Ureter (tissue), 1 donor: Measurements from ENCODE around the gene MRPS18A. TPM values are rescaled to one million over a fixed set of nuclear protein-coding genes. Genes with fewer than 3 reads are reported as not detected.
"Not testable (repeated sequence)": the region's sequence is repeated elsewhere in the genome, so short reads cannot be mapped to it uniquely, and the experiment has no call there.

Experiments
- DNase-seq: peaks from one replicate; pipeline ENCODE4 v3.0.0-alpha.2; 2020; ENCODE audit warnings: low spot score
- total RNA-seq: library from RNA; stranded (reverse); gene quantifications from one replicate; pipeline ENCODE4 v1.2.4, GENCODE V29; 2023
- donor health status: DM: yes; HTN: yes; CAD: no.

The MRPS18A gene
- total RNA-seq, 1 donor from 2014 or later = 41.8 TPM

- no peak for DNase-seq
These were observed 16.4 kb downstream of the MRPS18A start for GRCh38 chr6:43671011-43671800.

GRCh38 chr6:43670623-43670986 is 17.0 kb downstream of the MRPS18A start:
- no peak for DNase-seq

- peak; percentile 86 for DNase-seq
These were observed 17.5 kb downstream of the MRPS18A start for GRCh38 chr6:43669922-43670622.

- DNase-seq = peak; percentile 54
These were observed 18.3 kb downstream of the MRPS18A start for GRCh38 chr6:43669050-43669921.

GRCh38 chr6:43668151-43669028 is 19.2 kb downstream of the MRPS18A start:
- DNase-seq = peak; percentile 93

- DNase-seq = peak; percentile 88
These were observed 20.1 kb downstream of the MRPS18A start for GRCh38 chr6:43667245-43668150.

- DNase-seq = no peak
These were observed 21.2 kb downstream of the MRPS18A start for GRCh38 chr6:43666196-43666920.

- DNase-seq = no peak
These were observed 22.2 kb downstream of the MRPS18A start for GRCh38 chr6:43665376-43665775.

GRCh38 chr6:43662948-43663347 is 24.6 kb downstream of the MRPS18A start:
- not testable (repeated sequence) for DNase-seq

- no peak for DNase-seq
These were observed 29.4 kb downstream of the MRPS18A start for GRCh38 chr6:43658161-43658560.

- DNase-seq = no peak
These were observed 30.3 kb downstream of the MRPS18A start for GRCh38 chr6:43657221-43657802.

- not testable (repeated sequence) for DNase-seq
These were observed 34.8 kb downstream of the MRPS18A start for GRCh38 chr6:43652822-43653221.

GRCh38 chr6:43648248-43648647 is 39.3 kb downstream of the MRPS18A start:
- DNase-seq = no peak

GRCh38 chr6:43647613-43648012 is 40.0 kb downstream of the MRPS18A start:
- no peak for DNase-seq

- DNase-seq = no peak
These were observed 42.0 kb downstream of the MRPS18A start for GRCh38 chr6:43645613-43645964.

GRCh38 chr6:43644940-43645612 is 42.5 kb downstream of the MRPS18A start, which contains the start of gene RSPH9:
Gene RSPH9 (plus strand): TSS chr6:43645036. CDS start chr6:43645099, 63 bp downstream.
- DNase-seq = no peak

- DNase-seq = no peak
These were observed 47.4 kb downstream of the MRPS18A start for GRCh38 chr6:43639984-43640800.

GRCh38 chr6:43636308-43636659 is 51.3 kb downstream of the MRPS18A start:
- no peak for DNase-seq
